Gastrocnemius medialis (tissue), 4 donors: ENCODE data around the gene KIF21B.

Experiments used
- CTCF ChIP-seq, 5 experiments: fragments of 450-650 bp in 3 of 5; fragments of 200-600 bp in 2 of 5; sonication (generic) in 2 of 5; IDR thresholded peaks in 4 of 5; conservative IDR thresholded peaks in 1 of 5; 1 replicate in 4 of 5; 2 replicates in 1 of 5; pipeline ENCODE4 v1.5.1; 2016 to 2019; ENCODE audit warnings: antibody characterized with exemption in 5 of 5, mild to moderate bottlenecking in 3 of 5, moderate library complexity in 3 of 5
- POLR2A ChIP-seq, 2 donors: fragments of 450-650 bp; IDR thresholded peaks; one replicate each; pipeline ENCODE4 v1.6.1; 2017; ENCODE audit warnings: antibody characterized with exemption in 2 of 2, mild to moderate bottlenecking in 2 of 2, moderate library complexity in 2 of 2

GRCh38 chr1:201038186-201038876 is 14.8 kb upstream of the KIF21B start:
- TF ChIP-seq CTCF (IDR thresholded peaks at IDR 0.05 in 4 of 5, conservative IDR thresholded peaks at IDR 0.05 in 1 of 5) (no peak), POLR2A (IDR thresholded peaks at IDR 0.05) (no peak)
